Measurements from ENCODE around the gene ITGA8.
"Not testable (repeated sequence)": the region's sequence is repeated elsewhere in the genome, so short reads cannot be mapped to it uniquely, and the experiment has no call there.

The ITGA8 gene

DNA sequence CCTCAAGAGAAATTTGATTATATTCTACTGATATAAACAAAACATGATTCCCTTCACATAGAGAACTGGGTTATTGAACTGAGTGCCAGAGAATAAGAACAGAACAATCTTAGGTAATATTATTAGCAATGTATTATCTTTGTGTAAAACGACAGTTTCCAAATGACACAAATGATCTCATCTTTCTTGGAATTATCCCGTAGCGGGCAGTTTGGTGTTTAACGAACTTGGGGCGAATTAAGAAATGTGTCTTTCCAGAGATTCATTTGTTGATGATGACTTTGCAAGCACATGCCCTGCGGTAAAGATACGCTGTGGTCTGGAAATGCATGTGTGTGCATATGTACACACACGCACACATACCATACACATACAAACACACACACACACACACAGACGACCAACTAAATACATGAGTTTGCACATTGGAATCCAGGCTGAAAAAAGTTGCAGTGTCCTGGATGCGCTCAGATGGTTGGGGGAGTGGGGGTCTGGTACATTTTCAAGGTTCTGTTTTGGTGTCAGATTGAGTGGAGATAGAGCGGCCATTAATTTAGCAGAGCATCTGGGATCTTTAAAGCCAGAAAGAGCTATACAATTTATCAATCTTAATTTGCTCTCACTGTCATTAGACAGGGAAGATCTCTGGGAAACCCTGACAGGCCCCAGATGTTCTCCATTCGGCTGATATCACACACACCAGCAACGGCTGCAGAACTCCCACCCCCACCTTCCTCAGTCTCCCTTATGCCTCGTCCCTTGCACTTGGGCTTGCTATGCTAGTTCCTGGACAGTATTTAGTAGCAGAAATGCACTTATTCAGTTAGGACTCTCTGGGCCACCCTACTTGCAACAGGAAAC is 236.3 kb downstream of the ITGA8 start:
- DNase-seq = no peak
- intact Hi-C loops (cut with DNase I) = no loop called here

DNA sequence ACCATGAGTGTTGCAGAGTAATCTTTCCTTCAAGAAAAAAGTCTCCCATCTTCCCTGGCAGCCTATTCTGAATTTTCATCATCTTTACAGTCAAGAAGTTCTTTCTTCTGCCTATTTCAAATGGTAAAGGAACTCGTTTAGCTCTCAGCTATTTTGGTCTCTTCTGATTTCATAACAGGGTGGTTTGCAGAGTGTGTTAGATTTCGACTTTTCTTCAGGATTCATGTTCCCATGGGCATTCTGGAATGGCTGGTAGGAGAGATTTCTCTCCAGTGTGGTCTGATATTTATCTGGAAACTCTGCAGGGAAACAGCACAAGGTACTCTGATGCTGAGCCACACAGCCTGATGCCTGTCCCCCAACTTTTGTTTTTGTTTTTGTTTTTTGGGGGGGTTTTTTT is 237.6 kb downstream of the ITGA8 start:
- DNase-seq = no peak
- intact Hi-C loops (cut with DNase I) = no loop called here

DNA sequence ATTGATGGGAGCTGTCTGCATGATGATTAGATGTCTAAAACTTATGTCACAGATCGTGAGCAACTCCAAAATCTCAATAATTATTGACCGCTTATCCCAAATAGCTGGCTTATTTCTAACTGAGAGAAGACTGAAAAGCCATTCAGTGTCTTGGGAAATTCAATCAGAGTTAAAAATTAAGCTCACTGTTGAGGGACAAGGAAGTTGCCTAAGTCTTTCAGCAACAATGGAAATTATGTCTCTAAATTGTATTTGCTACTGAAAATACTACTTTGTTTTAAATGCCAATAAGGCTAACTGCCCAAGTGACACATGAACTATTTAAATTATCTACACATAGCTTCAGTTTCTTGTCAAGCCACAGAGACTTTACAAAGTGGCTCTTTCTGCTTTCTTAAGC is 240.8 kb downstream of the ITGA8 start:
- intact Hi-C loops (cut with DNase I) = no loop called here
- no peak for DNase-seq

DNA sequence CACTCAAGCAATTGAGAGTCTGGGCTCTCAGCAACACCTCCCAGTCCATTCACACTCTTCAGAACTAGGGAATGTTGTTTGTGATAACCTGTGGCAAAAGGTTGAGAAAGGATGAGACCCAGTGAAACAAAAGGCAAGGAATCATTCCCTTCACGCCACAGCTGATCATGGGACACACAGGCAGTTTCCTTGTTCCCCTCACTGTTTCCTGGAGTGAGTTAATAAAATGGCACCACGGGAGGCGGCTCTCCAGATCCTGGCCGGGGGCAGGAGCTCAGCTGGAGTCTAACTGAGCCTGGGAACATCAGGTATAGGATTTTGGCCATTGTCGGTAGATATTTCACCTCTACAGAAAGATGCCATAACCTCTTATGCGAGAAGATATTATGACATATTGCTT is 241.3 kb downstream of the ITGA8 start:
- intact Hi-C loops (cut with DNase I) = no loop called here
- DNase-seq = no peak

DNA sequence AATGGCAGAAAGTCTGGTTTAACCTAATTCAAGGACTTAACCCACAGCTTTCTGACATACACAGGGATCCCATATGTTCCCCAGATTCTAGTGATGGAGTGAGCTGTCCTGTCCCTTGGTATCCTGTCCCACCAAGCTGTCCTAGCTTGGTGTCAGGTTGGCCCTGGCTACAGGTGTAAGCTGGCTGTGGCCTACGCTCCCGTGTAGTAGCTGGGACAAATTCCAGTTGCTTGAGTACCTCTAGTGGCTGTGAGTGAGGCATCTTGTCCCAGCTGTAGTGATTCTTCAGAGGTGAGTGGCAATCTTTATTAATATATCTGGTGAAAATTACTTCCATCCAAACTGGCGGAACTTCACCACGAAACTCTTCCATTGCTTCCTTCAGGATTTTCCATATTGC is 243.4 kb downstream of the ITGA8 start:
- no peak for DNase-seq

DNA sequence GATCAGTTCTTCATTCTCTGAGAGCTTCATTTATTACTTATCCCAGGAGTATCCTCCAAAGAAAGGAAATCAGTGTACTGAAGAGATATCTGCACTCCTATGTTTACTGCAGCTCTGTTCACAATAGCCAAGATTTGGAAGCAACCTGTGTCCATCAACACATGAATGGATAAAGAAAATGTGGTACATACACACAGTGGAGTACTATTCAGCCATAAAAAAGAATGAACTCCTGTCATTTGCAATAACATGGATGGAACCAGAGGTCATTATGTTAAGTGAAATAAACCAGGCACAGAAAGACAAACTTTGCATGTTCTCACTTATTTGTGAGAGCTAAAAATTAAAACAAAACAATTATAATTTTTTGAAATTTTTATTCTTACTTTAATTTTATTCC is 244.3 kb downstream of the ITGA8 start:
- DNase-seq; intact Hi-C loops (cut with DNase I): not testable (repeated sequence)

More for the DNA sequence above, 243.4 kb downstream of the ITGA8 start:
- intact Hi-C loops (cut with DNase I) = no loop called here

DNA sequence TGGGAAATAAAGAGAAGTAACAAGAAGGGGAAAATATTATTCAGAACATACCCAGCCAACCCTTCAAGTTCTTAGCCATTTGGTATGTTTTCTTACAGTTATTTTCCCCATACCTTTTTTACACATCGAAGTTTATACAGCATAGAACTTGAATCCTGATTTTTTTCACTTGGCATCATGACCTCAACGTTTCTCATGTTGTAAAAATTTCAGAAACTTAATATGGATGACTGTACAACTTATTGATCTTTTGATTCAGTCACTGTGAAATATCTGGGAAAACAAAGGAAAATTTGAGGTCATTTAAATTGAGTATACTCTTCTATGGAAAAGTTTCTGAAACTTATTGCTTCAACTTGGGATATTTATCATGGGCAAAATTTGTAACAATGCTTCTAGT is 245.1 kb downstream of the ITGA8 start:
- intact Hi-C loops (cut with DNase I) = no loop called here
- no peak for DNase-seq

DNA sequence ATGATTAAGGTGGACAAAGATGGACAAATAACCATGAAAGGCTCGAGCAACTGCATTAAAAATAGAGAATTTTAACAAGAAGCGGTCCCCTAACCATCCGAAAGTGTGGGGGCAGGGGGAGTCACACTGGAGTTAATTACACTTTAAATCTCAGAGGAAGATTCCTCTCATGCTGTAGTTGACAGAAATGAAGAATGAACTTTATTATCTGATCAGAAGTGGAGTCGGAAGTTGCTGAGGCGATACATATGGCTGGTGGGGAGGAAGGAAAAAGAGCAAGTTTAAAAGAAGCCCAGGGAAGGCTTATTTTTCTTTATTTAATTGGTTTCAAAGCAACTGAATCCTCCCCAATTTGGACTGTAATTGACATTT is 246.3 kb downstream of the ITGA8 start:
- intact Hi-C loops (cut with DNase I) = no loop called here
- DNase-seq = no peak

DNA sequence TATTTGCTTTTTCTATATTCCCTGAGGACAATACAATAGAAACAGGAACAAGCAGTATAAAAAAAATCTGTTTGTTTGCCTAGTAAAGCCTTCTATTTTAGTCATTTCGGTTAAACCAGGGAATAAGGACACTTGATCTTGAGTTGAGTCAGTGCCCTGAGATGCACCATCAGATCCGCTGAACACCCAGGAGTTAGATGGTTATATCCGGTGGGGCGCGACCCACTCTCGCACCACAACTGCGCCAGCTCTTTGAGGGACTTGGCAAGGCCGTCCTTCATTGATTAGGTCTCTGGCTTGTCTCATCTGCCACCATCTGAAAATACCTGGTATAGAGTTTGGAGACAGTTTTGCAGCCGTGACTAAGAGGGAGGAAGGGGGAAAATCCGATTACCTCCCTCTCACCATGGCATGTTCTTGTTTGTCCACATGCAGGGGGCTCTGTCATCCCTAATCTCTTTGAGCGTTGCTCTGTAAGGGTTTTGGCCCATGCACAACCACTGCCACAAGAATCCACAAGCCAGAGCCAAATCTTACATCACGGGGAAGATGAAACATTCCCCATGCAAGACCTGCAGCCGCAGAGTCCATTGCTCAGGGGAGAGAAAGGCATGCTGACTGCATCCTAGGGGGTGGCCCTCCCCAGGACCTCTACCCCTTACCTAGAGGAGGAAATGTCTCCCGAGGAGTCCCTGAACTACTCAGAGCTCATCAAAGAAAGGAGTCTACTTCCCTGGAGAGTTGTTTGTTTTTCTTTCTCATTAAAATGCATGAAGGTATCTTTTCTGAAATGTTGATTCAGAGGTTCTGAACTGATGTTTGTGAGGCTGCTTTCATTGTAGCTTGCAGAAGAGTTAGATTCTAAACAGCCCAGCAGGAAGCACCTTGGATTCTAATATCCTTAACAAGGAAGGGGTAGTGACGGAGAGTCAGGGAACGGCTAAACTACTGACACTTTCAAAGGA is 247.0 kb downstream of the ITGA8 start:
- intact Hi-C loops (cut with DNase I) = no loop called here

DNA sequence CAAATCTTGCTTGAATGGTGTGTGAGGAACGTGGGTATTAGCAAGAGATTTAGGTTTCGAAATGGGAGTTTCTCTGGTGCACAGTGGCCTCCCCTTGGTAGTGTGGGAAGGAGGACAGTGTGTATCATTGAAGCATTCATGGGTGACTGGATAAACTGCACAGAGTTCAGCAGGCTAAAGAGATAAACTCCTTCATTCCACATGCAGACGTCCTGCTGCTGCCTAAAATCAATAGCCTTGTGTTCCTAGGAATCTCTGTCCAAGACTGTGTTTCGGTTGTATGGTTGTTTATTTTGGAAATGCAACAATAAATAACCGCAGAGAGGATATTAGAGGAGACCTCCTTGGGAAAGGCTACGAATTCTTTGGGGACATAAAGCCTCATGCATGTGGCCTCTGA is 247.7 kb downstream of the ITGA8 start:
- DNase-seq = no peak
- intact Hi-C loops (cut with DNase I) = no loop called here

More for the DNA sequence above, 247.0 kb downstream of the ITGA8 start:
- peak in 1 of 10 donors; percentile 68 for DNase-seq

DNA sequence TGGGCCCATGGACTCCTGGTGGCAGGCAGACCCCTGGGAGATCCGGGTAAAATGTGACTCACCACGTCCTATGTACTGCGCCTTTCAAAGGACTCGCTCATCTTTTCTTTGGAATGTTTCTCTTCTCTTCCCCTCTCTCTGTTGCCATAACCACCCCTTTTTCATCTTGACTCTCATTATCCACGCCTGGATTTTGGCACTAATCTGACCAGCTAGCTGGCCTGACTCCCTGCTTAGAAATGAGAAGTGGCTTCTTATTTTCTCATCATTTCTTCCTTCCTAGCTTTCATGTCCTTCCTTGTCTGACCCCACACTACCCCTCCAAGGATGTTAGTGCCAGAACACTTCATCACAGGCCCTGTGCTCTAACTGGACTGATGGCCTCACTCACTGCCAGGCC is 250.6 kb downstream of the ITGA8 start:
- intact Hi-C loops (cut with DNase I) = no loop called here
- no peak for DNase-seq

DNA sequence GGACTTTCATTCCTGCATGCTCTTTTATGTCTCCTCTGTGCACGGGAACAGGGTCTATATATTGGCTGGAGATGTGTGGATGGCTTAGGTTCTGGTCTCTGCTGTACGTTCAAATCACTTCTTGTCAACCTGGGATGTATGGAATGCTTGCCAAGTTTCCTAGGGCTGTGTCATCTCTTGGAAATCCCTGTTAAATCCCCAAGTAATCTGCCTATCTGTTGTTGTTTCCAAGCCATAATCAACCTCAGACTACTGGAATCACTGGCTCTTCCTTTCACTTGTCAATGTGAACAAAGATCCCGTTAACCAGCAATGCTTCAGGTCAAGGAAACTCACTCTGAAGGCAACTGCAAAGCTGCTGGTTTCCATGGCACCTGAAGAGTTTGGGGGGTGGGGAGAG is 255.3 kb downstream of the ITGA8 start:
- no peak for DNase-seq
- intact Hi-C loops (cut with DNase I) = no loop called here

All from posterior cingulate gyrus (tissue), 11 donors.